Activated naive CD8-positive, alpha-beta T cell treated with anti-CD3 and anti-CD28 coated beads for 36 hours (primary cell): ENCODE measurements around the gene METTL5. TPM values are rescaled to one million over a fixed set of nuclear protein-coding genes. Genes with fewer than 3 reads are reported as not detected.
A peak's percentile ranks its signal among the peaks of the same experiment; 100 is the strongest.
"Not testable (repeated sequence)": the region's sequence is repeated elsewhere in the genome, so short reads cannot be mapped to it uniquely, and the experiment has no call there.

Source experiments
- DNase-seq: peaks from one replicate; pipeline ENCODE4 v3.0.0; 2021
- H3K27ac Mint-ChIP-seq: one replicate; pipeline ENCODE4 v1.8.0; 2022; ENCODE audit warnings: mild to moderate bottlenecking, moderate library complexity, mixed read lengths
- H3K27me3 Mint-ChIP-seq: one replicate; pipeline ENCODE4 v1.8.0; 2022; ENCODE audit warnings: mild to moderate bottlenecking, mixed read lengths
- H3K36me3 Mint-ChIP-seq: one replicate; pipeline ENCODE4 v1.8.0; 2021; ENCODE audit warnings: mild to moderate bottlenecking, mixed read lengths
- H3K4me1 Mint-ChIP-seq: one replicate; pipeline ENCODE4 v1.8.0; 2021; ENCODE audit warnings: mixed read lengths
- H3K4me3 Mint-ChIP-seq: one replicate; pipeline ENCODE4 v1.8.0; 2022; ENCODE audit warnings: mild to moderate bottlenecking, moderate library complexity, mixed read lengths
- H3K9me3 Mint-ChIP-seq: one replicate; pipeline ENCODE4 v1.8.0; 2022; ENCODE audit warnings: mixed read lengths
- total RNA-seq, 2 experiments: library from RNA; stranded (reverse); gene quantifications; one replicate each; pipeline ENCODE4 v1.2.3, GENCODE V29; 2021

METTL5 gene
- total RNA-seq = 100 to 1,000 TPM; 115 TPM

DNA sequence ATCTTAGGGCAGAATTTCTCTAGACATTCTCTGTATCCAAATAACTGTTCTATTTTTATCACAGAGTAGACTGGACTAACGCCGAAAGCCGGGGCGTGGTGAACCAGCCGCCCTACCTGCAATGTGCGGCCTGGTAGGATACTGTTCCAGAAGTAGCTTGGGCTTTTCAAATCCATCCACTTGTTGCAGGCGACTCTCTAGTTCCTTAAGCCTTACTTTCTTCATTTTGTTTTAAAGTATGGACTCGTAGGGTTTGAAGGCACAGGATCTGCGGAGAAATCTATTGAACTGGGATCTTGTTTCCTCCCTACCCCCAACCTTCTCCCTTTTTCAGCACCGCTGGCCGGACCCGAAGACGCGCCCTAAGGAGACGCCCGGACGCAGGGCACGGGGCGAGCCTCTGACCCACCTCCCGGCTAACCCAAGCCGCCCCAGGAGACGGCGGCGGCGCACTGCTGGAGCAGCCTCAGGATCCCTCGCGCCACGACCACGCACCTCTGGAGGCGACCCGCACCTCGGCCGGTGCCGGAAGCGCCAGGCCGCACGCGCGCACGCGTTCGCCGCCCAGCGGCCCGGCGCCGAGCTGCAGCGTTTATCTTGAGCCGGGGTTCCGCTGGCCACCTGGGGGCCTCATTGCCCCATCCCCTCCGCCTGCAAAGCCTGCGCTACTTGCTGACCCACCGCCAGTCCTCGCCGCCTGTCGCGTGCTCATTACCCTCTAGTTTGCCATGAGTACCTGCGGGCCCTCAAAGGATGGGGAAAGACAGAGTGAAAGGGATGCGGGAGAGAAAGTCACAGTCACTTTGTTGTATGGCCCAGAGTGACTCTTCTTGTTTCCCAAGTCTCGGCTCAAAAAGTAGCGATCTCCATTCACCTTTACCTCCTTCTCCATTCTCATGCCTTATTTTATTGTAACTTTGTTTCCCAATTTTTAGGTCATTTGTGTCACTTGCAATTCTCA lies at the start of gene METTL5:
METTL5 (minus strand) TSS at position 533 of the 961 bp plus-strand sequence; CDS start at position 225, 308 bp downstream.
- Mint-ChIP-seq H3K27ac (peak within 1 kb of the TSS; percentile 91), H3K4me3 (peak within 1 kb of the TSS; percentile 93), H3K9me3 (no peaks in the 10 kb centered on the region), H3K4me1 (peaks cover 59% of the 10 kb centered on the region), H3K36me3 (peaks cover 27% of the 10 kb centered on the region), H3K27me3 (no peaks in the 10 kb centered on the region)
- peak; percentile 88 for DNase-seq

DNA sequence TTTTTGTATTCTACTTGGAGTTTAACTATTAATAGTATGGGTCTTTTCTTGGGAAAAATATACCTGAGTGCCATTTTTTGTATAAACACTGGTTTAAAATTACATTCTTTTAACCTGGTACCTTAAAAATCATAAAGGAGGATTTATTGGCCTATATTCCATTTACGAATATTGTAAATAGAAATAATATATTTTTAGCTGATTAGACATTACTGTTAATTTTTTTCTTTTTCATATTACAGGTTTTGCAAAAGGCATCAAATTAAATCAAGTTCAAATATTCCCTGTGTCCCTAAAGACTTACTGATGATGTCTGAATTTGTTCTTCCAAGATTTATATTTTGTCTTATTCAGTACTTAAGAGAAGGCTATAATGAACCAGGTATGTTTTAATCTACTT lies 47.3 kb upstream of the METTL5 start:
- Mint-ChIP-seq H3K27me3 (no peaks in the 10 kb centered on the region), H3K27ac (no peak overlapping the region), H3K4me3 (no peak overlapping the region), H3K4me1 (peaks cover 8% of the 10 kb centered on the region), H3K9me3 (no peaks in the 10 kb centered on the region), H3K36me3 (peaks cover 9% of the 10 kb centered on the region)
- DNase-seq = no peak

DNA sequence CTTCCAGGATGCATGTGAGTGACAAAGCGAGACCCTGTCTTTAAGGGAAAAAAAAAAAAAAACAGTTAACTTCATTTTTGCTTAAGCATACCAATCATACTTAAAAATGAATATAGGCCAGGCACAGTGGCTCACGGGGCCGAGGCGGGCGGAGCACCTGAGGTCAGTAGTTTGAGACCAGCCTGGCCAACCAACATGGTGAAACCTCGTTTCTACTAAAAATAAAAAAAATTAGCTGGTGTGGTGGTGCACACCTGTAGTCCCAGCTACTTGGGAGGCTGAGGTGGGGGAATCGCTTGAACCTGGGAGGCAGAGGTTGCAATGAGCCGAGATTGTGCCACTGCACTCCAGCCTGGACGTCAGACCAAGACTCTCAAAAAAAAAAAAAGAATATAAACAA lies 46.7 kb upstream of the METTL5 start:
- not testable (repeated sequence) for H3K9me3 Mint-ChIP-seq, DNase-seq, H3K27me3 Mint-ChIP-seq, H3K4me3 Mint-ChIP-seq, H3K27ac Mint-ChIP-seq, H3K36me3 Mint-ChIP-seq
- H3K4me1 Mint-ChIP-seq = peaks cover 10% of the 10 kb centered on the region

DNA sequence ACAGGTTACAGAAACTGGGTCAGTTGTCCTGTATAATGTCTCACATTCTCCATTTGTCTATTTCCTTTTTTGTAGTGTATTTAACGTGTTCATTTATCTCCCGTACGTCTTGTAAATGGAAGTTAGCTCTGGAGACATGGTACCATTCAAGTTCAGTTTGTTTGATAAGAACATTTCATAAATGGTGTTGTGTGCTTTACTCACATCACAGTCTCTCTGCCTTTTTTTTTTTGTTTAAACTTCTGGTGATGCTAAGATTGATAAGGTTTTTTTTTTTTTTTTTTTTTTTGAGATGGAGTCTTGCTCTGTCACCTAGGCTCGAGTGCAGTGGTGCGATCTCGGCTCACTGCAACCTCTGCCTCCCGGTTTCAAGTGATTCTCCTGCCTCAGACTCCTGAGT lies 44.2 kb upstream of the METTL5 start:
- H3K9me3 Mint-ChIP-seq = no peaks in the 10 kb centered on the region
- no peak overlapping the region for H3K4me3 Mint-ChIP-seq
- H3K4me1 Mint-ChIP-seq = peaks cover 13% of the 10 kb centered on the region
- H3K27ac Mint-ChIP-seq = no peak overlapping the region
- no peaks in the 10 kb centered on the region for H3K27me3 Mint-ChIP-seq
- H3K36me3 Mint-ChIP-seq = peaks cover 3% of the 10 kb centered on the region
- no peak for DNase-seq

DNA sequence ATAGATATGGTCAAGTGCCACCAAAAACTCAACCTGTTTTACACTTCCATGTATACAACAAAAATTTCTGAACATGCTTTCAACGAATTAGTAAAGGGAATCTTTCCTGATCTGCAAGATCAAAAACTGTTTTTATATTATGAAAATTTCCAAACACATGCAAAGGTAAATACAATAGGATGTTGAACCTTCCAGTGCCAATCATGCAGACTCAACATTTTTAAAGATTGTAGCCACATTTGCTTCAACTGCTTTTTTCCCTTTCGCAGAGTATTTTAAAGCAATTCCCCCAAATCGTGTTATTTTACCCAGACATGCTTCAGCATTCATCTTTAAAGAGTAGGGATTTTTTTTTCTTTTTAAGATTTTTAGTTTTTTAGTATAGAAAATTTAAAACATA lies 42.9 kb upstream of the METTL5 start:
- H3K4me3 Mint-ChIP-seq = no peak overlapping the region
- H3K27ac Mint-ChIP-seq = no peak overlapping the region
- DNase-seq = no peak
- peaks cover 3% of the 10 kb centered on the region for H3K36me3 Mint-ChIP-seq
- H3K27me3 Mint-ChIP-seq = no peaks in the 10 kb centered on the region
- no peaks in the 10 kb centered on the region for H3K9me3 Mint-ChIP-seq
- peaks cover 20% of the 10 kb centered on the region for H3K4me1 Mint-ChIP-seq

DNA sequence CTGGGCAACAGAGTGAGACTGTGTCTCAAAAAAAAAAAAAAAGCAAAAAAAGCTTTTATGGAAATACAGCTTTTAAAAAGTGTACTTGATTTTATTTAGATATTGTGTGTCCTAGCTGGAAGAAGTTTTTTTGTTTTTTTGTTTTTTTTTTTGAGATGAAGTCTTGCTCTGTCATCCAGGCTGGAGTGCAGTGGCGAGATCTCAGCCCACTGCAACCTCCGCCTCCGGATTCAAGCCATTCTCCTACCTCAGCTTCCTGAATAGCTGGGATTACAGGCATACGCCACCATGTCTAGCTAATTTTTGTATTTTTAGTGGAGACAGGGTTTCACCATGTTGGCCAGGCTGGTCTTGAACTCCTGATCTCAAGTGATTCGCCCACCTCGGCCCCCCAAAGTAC lies 41.5 kb upstream of the METTL5 start:
- not testable (repeated sequence) for DNase-seq, H3K27ac Mint-ChIP-seq
- H3K4me1 Mint-ChIP-seq = peaks cover 20% of the 10 kb centered on the region

DNA sequence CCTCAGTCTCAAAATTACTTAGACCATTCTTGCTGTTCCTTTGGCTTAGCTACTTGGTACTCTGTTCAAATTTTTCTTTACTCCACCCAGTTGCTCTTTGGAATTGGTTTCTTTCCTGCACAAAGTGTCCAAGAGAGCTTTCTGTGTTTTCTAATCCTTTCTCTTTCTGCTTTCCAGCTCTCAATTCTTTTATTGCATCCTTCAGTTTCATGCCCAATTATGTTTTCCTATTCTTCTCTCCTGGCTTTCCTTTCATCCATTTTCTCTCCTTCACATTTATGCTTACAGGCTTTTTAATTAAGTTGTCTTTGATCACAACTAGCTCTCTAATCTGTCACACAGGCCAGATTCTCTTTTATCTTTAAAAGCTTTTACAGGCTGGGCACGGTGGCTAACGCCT lies 40.8 kb upstream of the METTL5 start:
- H3K9me3 Mint-ChIP-seq = no peaks in the 10 kb centered on the region
- peaks cover 18% of the 10 kb centered on the region for H3K4me1 Mint-ChIP-seq
- H3K27me3 Mint-ChIP-seq = no peaks in the 10 kb centered on the region
- H3K36me3 Mint-ChIP-seq = peaks cover 9% of the 10 kb centered on the region
- H3K4me3 Mint-ChIP-seq = no peak overlapping the region
- H3K27ac Mint-ChIP-seq = no peak overlapping the region
- no peak for DNase-seq

More for the DNA sequence above, 41.5 kb upstream of the METTL5 start:
- H3K36me3 Mint-ChIP-seq, H3K27me3 Mint-ChIP-seq, H3K9me3 Mint-ChIP-seq, H3K4me3 Mint-ChIP-seq: not testable (repeated sequence)

DNA sequence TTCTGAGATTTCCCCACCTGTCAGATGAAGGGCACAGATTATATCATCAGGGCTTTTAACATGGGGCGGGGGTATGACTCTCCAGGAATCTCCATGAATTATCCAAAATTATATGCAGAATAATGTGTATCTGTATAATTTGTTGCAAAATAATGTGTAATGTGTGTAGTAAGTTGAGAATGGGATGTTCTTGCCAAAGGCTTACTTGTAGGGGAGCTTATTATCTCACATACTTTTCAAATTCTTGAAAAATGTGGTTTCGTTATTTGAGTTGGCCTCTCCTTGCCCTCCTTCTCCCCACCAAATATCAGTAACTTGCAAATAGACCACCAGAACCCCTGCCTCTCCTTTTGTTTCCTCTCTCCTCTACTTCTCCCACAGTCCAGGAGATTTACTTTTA lies 38.1 kb upstream of the METTL5 start:
- Mint-ChIP-seq H3K4me1 (peaks cover 16% of the 10 kb centered on the region), H3K4me3 (no peak overlapping the region), H3K36me3 (peaks cover 10% of the 10 kb centered on the region), H3K27me3 (no peaks in the 10 kb centered on the region), H3K27ac (no peak overlapping the region), H3K9me3 (no peaks in the 10 kb centered on the region)
- DNase-seq = no peak

DNA sequence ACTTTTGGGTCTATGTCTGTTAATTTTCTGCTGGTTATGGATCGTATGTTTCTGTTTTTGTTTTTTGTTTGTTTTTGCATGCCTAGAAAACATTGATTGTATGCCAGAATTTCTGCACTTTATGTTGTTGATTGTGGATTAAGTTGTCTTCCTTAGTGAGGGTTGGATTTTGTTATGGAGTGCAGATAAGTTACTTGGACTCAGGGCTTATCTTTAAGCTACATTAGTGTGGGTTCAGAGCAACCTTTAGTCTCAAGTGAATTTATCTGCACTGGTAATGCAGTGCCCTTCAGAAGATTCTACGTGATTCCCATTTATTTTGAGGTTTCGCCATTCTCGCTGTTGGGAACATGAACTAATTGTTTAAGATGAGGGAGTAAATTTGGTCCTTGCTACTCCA lies 35.4 kb upstream of the METTL5 start:
- Mint-ChIP-seq H3K9me3 (no peaks in the 10 kb centered on the region), H3K4me3 (no peak overlapping the region), H3K36me3 (peaks cover 15% of the 10 kb centered on the region), H3K27ac (no peak overlapping the region), H3K27me3 (no peaks in the 10 kb centered on the region), H3K4me1 (peaks cover 8% of the 10 kb centered on the region)
- no peak for DNase-seq

DNA sequence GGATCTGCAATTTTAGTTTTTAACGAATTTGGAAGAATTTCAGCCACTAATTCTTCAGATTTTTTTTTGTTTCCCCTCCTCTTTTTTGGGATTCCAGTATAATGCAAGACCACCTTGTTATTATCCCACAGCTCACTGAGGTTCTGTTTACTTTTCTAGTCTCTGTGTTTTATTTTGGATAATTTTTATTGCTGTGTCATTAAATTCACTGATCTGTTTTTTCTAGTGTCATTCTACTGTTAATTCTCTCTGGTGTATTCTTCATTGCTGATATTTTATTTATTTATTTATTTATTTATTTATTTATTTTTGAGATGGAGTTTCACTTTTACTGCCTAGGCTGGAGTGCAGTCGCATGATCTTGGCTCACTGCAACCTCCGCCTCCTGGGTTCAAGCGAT lies 34.7 kb upstream of the METTL5 start:
- Mint-ChIP-seq H3K27ac (no peak overlapping the region), H3K4me1 (peaks cover 8% of the 10 kb centered on the region)
- DNase-seq = no peak

DNA sequence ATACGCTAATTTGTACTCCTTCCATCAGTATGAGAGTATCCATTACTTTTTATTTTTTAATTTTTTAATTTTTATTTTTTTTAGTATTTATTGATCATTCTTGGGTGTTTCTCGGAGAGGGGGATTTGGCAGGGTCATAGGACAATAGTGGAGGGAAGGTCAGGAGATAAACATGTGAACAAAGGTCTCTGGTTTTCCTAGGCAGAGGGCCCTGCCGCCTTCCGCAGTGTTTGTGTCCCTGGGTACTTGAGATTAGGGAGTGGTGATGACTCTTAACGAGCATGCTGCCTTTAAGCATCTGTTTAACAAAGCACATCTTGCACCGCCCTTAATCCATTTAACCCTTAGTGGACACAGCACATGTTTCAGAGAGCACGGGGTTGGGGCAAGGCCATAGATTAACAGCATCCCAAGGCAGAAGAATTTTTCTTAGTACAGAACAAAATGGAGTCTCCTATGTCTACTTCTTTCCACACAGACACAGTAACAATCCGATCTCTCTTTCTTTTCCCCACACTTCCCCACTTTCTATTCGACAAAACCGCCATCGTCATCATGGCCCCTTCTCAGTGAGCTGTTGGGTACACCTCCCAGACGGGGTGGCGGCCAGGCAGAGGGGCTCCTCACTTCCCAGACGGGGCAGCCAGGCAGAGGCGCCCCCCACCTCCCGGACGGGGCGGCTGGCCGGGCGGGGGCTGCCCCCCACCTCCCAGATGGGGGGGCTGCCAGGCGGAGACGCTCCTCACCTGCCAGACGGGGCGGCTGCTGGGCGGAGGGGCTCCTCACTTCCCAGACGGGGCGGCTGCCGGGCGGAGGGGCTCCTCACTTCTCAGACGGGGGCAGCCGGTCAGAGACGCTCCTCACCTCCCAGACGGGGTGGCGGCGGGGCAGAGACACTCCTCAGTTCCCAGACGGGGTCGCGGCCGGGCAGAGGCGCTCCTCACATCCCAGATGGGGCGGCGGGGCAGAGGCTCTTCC lies 30.9 kb upstream of the METTL5 start:
- H3K27ac Mint-ChIP-seq, H3K4me1 Mint-ChIP-seq, H3K9me3 Mint-ChIP-seq, DNase-seq, H3K27me3 Mint-ChIP-seq, H3K4me3 Mint-ChIP-seq: not testable (repeated sequence)
- H3K36me3 Mint-ChIP-seq = peaks cover 19% of the 10 kb centered on the region

More for the DNA sequence above, 34.7 kb upstream of the METTL5 start:
- Mint-ChIP-seq H3K27me3 (no peaks in the 10 kb centered on the region), H3K9me3 (no peaks in the 10 kb centered on the region), H3K36me3 (peaks cover 15% of the 10 kb centered on the region), H3K4me3 (no peak overlapping the region)

DNA sequence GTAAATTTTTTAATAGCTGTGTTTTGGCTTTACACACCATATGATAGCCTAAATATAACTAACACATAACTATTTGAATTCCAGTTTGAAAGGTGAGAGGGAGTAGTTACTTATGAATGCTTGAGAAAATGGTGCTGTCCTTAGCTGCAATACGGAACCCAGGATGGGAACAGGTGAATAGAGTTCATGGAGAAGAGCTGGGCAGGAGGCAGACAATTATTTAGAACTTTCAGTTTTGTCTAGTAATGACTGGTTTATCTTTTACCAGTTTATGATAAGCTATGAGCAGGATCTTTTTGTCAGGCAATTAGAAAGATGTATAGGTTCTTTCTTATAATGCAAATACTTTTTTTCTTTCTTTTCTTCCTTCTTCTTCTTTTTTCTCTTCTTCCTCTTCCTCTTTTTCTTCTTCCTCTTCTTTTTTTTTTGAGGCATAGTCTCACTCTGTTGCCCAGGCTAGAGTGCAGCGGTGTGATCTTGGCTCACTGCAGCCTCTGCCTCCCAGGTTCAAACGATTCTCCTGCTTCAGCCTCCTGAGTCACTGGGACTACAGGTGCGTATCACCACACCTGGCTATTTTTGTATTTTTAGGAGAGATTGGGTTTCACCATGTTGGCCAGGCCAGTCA lies 28.4 kb upstream of the METTL5 start:
- no peak for DNase-seq
- peaks cover 7% of the 10 kb centered on the region for H3K9me3 Mint-ChIP-seq
- H3K36me3 Mint-ChIP-seq = peaks cover 33% of the 10 kb centered on the region
- H3K4me3 Mint-ChIP-seq = no peak overlapping the region
- peaks cover 12% of the 10 kb centered on the region for H3K4me1 Mint-ChIP-seq
- no peak overlapping the region for H3K27ac Mint-ChIP-seq
- H3K27me3 Mint-ChIP-seq = no peaks in the 10 kb centered on the region

DNA sequence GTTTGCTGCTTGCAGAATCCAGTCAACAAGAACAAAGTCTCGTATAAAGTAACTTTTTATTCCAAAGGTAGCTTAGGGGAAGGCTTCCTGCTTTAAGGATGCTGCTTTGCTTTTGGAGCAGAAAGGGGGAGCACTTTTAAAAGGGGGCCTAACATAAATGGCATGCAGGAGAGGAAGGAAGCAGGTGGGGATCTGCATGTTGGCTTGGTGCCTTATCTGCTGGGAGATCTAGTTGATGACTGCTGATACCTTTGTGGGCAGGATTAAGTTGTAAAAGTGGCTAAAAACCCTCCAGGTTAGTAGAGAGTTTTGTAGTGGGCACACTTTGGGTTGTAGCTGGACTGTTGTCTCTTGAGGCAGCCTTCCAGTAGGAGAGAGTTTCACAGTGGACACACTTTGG lies 25.0 kb upstream of the METTL5 start:
- Mint-ChIP-seq H3K27ac (no peak overlapping the region), H3K36me3 (peaks cover 28% of the 10 kb centered on the region), H3K9me3 (peaks cover 7% of the 10 kb centered on the region), H3K27me3 (no peaks in the 10 kb centered on the region), H3K4me3 (no peak overlapping the region), H3K4me1 (peaks cover 27% of the 10 kb centered on the region)
- DNase-seq = no peak

DNA sequence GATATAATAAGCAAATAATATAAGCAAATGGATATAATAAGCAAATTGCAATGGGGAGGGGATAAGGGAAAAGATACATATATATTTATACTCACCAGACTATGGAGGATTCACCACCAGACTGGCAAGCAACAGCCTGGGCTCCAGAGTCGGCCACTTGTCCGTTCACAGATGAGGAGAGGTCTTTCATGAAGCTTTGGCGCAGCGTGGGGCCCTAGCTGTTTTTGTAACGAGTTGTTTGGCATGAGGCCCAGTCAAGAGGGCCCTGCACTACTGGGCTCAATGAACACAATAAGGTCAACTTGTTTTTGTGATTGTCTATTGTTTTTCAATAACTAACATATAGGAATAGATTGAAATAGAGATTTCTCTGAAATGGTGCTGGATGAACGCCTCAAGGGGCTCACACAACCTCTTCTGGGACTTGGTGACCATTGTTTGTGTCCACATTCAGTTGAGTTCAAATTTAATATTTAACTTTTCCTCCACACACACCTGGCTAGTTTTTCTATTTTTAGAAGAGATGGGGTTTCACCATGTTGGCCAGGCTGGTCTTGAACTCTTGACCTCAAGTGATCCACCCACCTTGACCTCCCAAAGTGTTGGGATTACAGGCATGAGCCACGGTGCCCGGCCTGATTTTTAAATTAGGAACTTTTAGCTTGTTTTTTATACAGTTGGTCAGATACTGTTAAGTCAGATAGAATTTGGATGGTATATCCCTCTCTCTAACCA lies 24.4 kb upstream of the METTL5 start:
- H3K4me1 Mint-ChIP-seq = peaks cover 31% of the 10 kb centered on the region
- not testable (repeated sequence) for H3K4me3 Mint-ChIP-seq, H3K27ac Mint-ChIP-seq, H3K27me3 Mint-ChIP-seq, DNase-seq, H3K9me3 Mint-ChIP-seq
- H3K36me3 Mint-ChIP-seq = peaks cover 29% of the 10 kb centered on the region
